MM.1S (cell line): ENCODE data around the gene PIK3C2A.
"Not testable (repeated sequence)": the region's sequence is repeated elsewhere in the genome, so short reads cannot be mapped to it uniquely, and the experiment has no call there.

ENCODE experiments used
- DNase-seq: peaks from one replicate; pipeline ENCODE4 v3.0.0-alpha.2; 2015
- H2AFZ ChIP-seq: fragments of 300-600 bp; sonication (generic); 2 replicates; pipeline ENCODE4 v1.6.0; 2016; ENCODE audit warnings: antibody characterized with exemption, low read length
- H3F3A ChIP-seq: fragments of 300-600 bp; sonication (generic); 2 replicates; pipeline ENCODE4 v1.6.1; 2016; ENCODE audit warnings: mild to moderate bottlenecking, antibody characterized with exemption, low read length, moderate library complexity, mixed read lengths; ENCODE audit not compliant: insufficient read depth
- H3K27ac ChIP-seq: fragments of 300-600 bp; sonication (generic); 2 replicates; pipeline ENCODE4 v1.5.1; 2016; ENCODE audit warnings: mild to moderate bottlenecking, low read length
- H3K27me3 ChIP-seq: fragments of 300-600 bp; sonication (generic); replicated peaks from 2 replicates; pipeline ENCODE4 v1.6.0; 2016; ENCODE audit warnings: low read length; ENCODE audit not compliant: insufficient read depth
- H3K36me3 ChIP-seq: fragments of 300-600 bp; sonication (generic); replicated peaks from 2 replicates; pipeline ENCODE4 v1.6.1; 2016; ENCODE audit warnings: mild to moderate bottlenecking, low read length, mixed read lengths; ENCODE audit not compliant: insufficient read depth
- H3K4me1 ChIP-seq: fragments of 300-600 bp; sonication (generic); 2 replicates; pipeline ENCODE4 v1.6.1; 2016; ENCODE audit warnings: low read length, mixed read lengths
- H3K4me2 ChIP-seq: fragments of 300-600 bp; sonication (generic); 2 replicates; pipeline ENCODE4 v1.6.0; 2016; ENCODE audit warnings: low read depth, low read length
- H3K4me3 ChIP-seq: fragments of 300-600 bp; sonication (generic); 2 replicates; pipeline ENCODE4 v1.5.1; 2016; ENCODE audit warnings: low read length, mixed read lengths
- H3K79me2 ChIP-seq: fragments of 300-600 bp; sonication (generic); 2 replicates; pipeline ENCODE4 v1.6.1; 2016; ENCODE audit warnings: mixed run types, low read length, mixed read lengths
- H3K9ac ChIP-seq: fragments of 300-600 bp; sonication (generic); 2 replicates; pipeline ENCODE4 v1.6.1; 2016; ENCODE audit warnings: low read length, mixed read lengths
- H3K9me2 ChIP-seq: fragments of 300-600 bp; sonication (generic); replicated peaks from 2 replicates; pipeline ENCODE4 v1.6.1; 2016; ENCODE audit warnings: mild to moderate bottlenecking, low read length, mixed read lengths; ENCODE audit not compliant: insufficient read depth
- H3K9me3 ChIP-seq: fragments of 300-600 bp; sonication (generic); replicated peaks from 2 replicates; pipeline ENCODE4 v1.6.1; 2016; ENCODE audit warnings: mild to moderate bottlenecking, low read length, mixed read lengths; ENCODE audit not compliant: insufficient read depth
- H4K20me1 ChIP-seq: fragments of 300-600 bp; sonication (generic); 2 replicates; pipeline ENCODE4 v1.6.1; 2016; ENCODE audit warnings: mild to moderate bottlenecking, low read length, moderate library complexity, mixed read lengths; ENCODE audit not compliant: insufficient read depth
- EZH2 ChIP-seq: fragments of 300-600 bp; sonication (generic); optimal IDR thresholded peaks from 2 replicates; pipeline ENCODE3; 2017; ENCODE audit warnings: low read depth, mild to moderate bottlenecking, antibody characterized with exemption, low read length, mixed read lengths
- EZH2phosphoT487 ChIP-seq: fragments of 300-600 bp; sonication (generic); IDR thresholded peaks from 2 replicates; pipeline ENCODE4 v1.6.1; 2018; ENCODE audit warnings: antibody characterized with exemption, low read length
- TF ChIP-seq, protein P1 (sequence below): fragments of 300-600 bp; sonication (generic); IDR thresholded peaks from 2 replicates; pipeline ENCODE4 v1.5.1; 2016; ENCODE audit warnings: antibody characterized with exemption, low read length, mixed read lengths

Gene PIK3C2A

DNA sequence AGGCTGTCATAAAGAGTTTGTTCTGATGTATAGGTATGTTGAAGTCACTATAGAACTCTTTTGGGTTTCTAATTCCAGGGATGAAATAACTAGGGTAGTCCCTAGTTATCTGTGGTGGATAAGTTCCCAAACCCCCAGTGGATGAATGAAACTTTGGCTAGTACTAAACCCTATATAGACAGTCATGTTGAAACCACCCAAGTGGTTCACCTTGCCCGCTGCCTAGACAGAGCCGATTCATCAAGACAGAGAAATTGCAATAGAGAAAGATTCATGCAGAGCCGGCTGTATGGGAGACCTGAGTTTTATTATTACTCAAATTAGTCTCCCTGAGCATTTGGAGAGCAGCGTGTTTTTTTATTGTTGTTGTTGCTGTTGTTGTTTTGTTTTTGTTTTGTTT is 44.9 kb upstream of the PIK3C2A start:
- Histone ChIP-seq H3K9ac (no peak overlapping the region), H3K9me2 (no peaks in the 10 kb centered on the region), H3K79me2 (no peaks in the 10 kb centered on the region), H3F3A (no peaks in the 10 kb centered on the region), H3K27me3 (no peaks in the 10 kb centered on the region), H3K36me3 (no peaks in the 10 kb centered on the region), H3K4me1 (no peaks in the 10 kb centered on the region), H3K27ac (no peak overlapping the region), H3K4me2 (no peak overlapping the region), H2AFZ (no peak overlapping the region), H3K9me3 (no peaks in the 10 kb centered on the region), H3K4me3 (no peak overlapping the region), H4K20me1 (no peaks in the 10 kb centered on the region)
- DNase-seq = no peak
- TF ChIP-seq, protein P1, sequence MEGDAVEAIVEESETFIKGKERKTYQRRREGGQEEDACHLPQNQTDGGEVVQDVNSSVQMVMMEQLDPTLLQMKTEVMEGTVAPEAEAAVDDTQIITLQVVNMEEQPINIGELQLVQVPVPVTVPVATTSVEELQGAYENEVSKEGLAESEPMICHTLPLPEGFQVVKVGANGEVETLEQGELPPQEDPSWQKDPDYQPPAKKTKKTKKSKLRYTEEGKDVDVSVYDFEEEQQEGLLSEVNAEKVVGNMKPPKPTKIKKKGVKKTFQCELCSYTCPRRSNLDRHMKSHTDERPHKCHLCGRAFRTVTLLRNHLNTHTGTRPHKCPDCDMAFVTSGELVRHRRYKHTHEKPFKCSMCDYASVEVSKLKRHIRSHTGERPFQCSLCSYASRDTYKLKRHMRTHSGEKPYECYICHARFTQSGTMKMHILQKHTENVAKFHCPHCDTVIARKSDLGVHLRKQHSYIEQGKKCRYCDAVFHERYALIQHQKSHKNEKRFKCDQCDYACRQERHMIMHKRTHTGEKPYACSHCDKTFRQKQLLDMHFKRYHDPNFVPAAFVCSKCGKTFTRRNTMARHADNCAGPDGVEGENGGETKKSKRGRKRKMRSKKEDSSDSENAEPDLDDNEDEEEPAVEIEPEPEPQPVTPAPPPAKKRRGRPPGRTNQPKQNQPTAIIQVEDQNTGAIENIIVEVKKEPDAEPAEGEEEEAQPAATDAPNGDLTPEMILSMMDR = no peak

DNA sequence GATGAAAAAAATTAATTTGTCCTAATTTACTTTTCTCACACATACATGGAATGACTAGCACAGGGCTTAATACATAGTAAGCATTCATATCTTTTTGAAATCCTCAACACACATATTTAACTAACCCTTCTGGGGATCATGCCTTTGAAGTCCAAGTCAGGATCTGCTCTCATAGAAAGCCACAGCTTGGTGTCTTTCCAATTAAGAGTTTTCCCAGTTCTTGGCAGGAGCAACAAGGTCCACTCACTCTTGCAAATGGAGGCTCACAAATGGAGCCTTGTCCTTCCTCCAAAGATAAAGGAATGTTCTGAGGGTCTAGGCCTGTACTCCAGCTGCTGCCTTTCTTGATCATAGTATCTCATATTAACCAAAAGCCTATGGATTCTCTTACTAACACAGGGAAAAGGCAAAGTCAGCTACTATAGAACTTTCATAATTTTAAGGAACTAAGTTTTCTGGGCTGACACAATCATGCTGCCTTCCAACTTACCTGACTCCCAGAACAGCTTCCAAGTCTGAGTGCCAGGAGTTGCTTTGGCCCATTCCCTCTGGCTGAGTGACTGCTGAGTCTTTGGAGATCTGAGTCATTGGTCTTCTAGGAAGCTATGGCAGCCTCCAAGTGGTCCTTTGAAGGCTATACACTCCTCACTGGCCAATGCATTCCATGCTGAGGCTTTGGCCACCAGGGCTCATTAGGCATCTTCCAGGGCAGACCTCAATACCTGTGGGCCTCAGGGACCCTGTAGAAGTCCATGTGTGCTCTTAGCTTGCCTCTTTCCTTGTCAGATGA is 43.0 kb upstream of the PIK3C2A start:
- Histone ChIP-seq H3K36me3 (no peaks in the 10 kb centered on the region), H3K4me2 (no peak overlapping the region), H3K9me3 (no peaks in the 10 kb centered on the region), H3K4me1 (no peaks in the 10 kb centered on the region), H3K9ac (no peak overlapping the region), H4K20me1 (no peaks in the 10 kb centered on the region), H3K4me3 (no peak overlapping the region), H3K27ac (no peak overlapping the region), H3K79me2 (no peaks in the 10 kb centered on the region), H3K9me2 (no peaks in the 10 kb centered on the region), H2AFZ (no peak overlapping the region), H3F3A (no peaks in the 10 kb centered on the region), H3K27me3 (peaks cover 1% of the 10 kb centered on the region)
- no peak for DNase-seq
- no peak for TF ChIP-seq EZH2
- no peak for TF ChIP-seq EZH2phosphoT487
- TF ChIP-seq, protein P1 = no peak

DNA sequence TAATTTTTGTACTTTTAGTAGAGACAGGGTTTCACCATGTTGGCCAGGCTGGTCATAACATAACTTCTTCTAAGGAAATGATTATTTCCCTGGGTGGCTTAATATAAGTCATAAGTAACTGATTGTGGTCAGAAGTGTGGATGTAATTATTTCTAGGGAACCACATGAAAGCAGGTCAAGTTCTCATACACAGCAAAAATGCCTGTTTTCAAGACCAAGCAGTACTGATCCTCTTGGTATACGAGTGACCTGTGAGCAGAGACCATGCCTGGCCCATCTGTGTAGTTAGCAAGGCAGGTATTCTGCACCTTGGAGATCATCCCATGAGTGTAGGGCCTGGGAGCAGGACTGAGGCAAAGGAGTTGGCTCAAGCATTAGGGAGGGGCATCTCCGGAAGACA is 36.3 kb upstream of the PIK3C2A start:
- H3K4me1 ChIP-seq = no peaks in the 10 kb centered on the region
- H2AFZ ChIP-seq = no peak overlapping the region
- H3F3A ChIP-seq = no peaks in the 10 kb centered on the region
- H3K27ac ChIP-seq = no peak overlapping the region
- no peaks in the 10 kb centered on the region for H3K79me2 ChIP-seq
- no peak overlapping the region for H3K9ac ChIP-seq
- H3K4me3 ChIP-seq = no peak overlapping the region
- no peaks in the 10 kb centered on the region for H4K20me1 ChIP-seq
- peak; percentile 34 for DNase-seq
- H3K36me3 ChIP-seq = no peaks in the 10 kb centered on the region
- no peaks in the 10 kb centered on the region for H3K9me3 ChIP-seq
- TF ChIP-seq, protein P1 = no peak
- TF ChIP-seq EZH2phosphoT487 = no peak
- TF ChIP-seq EZH2 = no peak
- no peak overlapping the region for H3K4me2 ChIP-seq
- peaks cover 51% of the 10 kb centered on the region for H3K27me3 ChIP-seq
- H3K9me2 ChIP-seq = no peaks in the 10 kb centered on the region

DNA sequence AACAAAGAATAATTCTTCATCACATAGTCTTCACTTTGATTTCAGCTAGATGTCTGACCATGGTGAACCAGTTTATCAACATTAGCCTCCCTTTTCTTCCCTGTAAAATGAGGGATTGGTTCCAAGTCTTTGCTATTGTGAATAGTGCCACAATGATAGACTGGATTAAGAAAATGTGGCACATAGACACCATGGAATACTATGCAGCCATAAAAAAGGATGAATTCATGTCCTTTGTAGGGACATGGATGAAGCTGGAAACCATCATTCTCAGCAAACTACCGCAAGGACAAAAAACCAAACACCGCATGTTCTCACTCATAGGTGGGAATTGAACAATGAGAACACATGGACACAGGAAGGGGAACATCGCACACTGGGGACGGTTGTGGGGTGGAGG is 35.2 kb upstream of the PIK3C2A start:
- H3K9ac ChIP-seq, H3K36me3 ChIP-seq, H3K27ac ChIP-seq, H3F3A ChIP-seq, H3K4me3 ChIP-seq, H3K9me3 ChIP-seq, H2AFZ ChIP-seq, H3K9me2 ChIP-seq, H3K4me2 ChIP-seq, H4K20me1 ChIP-seq, H3K4me1 ChIP-seq, DNase-seq, H3K79me2 ChIP-seq: not testable (repeated sequence)
- H3K27me3 ChIP-seq = peaks cover 57% of the 10 kb centered on the region
